Endothelial cell (in vitro differentiated cells): ENCODE results near the gene UBAC2. TPM values are rescaled to one million over a fixed set of nuclear protein-coding genes. Genes with fewer than 3 reads are reported as not detected.

Source experiments
- DNase-seq: peaks from one replicate; pipeline ENCODE4 v3.0.0; 2021; ENCODE audit warnings: low spot score
- H3K27ac Mint-ChIP-seq: one replicate; pipeline ENCODE4 v1.8.0; 2021; ENCODE audit warnings: mixed read lengths, inconsistent platforms; ENCODE audit not compliant: unreplicated experiment
- H3K27me3 Mint-ChIP-seq: one replicate; pipeline ENCODE4 v1.8.0; 2021; ENCODE audit warnings: mild to moderate bottlenecking, moderate library complexity, mixed read lengths, inconsistent platforms; ENCODE audit not compliant: unreplicated experiment
- H3K36me3 Mint-ChIP-seq: one replicate; pipeline ENCODE4 v1.8.0; 2021; ENCODE audit warnings: mild to moderate bottlenecking, low read depth, mixed read lengths, inconsistent platforms; ENCODE audit not compliant: unreplicated experiment
- H3K4me1 Mint-ChIP-seq: one replicate; pipeline ENCODE4 v1.8.0; 2021; ENCODE audit warnings: mild to moderate bottlenecking, mixed read lengths, inconsistent platforms; ENCODE audit not compliant: unreplicated experiment
- H3K4me3 Mint-ChIP-seq: one replicate; pipeline ENCODE4 v1.8.0; 2021; ENCODE audit warnings: mild to moderate bottlenecking, mixed read lengths, inconsistent platforms; ENCODE audit not compliant: unreplicated experiment
- H3K9me3 Mint-ChIP-seq: one replicate; pipeline ENCODE4 v1.8.0; 2021; ENCODE audit warnings: mixed read lengths, inconsistent platforms; ENCODE audit not compliant: unreplicated experiment
- total RNA-seq: library from RNA; stranded (reverse); fragmentation: NEBNext Ultra II Directional; extraction: Animal tissue kit (Norgen Biotek cat#: 25700); gene quantifications from one replicate; pipeline ENCODE4 v1.2.1, GENCODE V29; 2021; ENCODE audit not compliant: unreplicated experiment
- TF ChIP-seq, protein P1 (sequence below): fragments of 200-600 bp; sonication (generic); IDR thresholded peaks from one replicate; pipeline ENCODE4 v1.5.0; 2021; ENCODE audit warnings: antibody characterized with exemption; ENCODE audit not compliant: unreplicated experiment

The UBAC2 gene
- total RNA-seq, 1 donor from 2014 or later: 58.6 TPM

DNA sequence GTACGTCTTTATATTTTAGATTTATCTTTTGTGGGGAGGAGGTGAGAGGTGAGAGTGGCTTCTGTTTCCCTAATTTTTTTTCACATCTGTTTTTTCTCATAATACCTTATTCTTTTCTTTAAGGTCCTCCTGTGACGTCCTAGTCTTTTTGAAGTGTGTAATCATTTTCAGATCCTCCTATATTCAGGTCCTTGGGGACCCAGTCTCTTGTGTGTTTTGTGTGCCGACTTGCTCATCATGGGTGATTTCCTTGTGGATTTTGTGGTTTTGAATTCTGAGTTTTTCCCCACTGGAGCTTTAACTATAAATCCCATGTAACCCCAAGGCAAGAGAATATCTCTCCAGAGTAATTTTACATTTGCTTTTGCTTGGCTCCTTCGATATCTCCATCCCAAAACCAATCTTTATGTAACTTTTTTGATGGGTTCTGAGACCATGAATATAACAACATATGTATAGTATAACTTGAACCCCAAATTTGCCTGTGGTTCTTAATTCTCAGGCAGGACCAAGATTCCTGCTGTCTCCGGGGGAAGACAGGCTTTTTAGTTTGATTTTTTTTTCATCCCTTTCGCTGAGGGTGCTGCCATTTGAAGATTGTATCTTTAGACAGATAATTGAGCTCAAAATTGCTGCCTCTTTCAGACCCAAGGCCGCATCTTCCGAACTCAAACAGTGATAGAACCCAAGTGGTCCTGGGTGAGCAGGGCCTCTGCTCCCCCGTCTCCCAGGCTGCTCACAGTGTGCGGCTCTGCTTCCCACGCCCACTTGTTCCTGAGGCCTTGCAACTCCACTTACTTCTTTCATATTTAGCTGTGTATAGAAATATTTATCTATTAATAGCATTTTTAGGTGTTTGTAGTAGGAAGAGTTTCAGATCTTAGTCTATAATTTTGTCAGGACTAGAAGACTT, 165.7 kb downstream of the UBAC2 start:
- no peak for DNase-seq
- no peaks in the 10 kb centered on the region for H3K9me3 Mint-ChIP-seq
- no peaks in the 10 kb centered on the region for H3K27me3 Mint-ChIP-seq
- no peak overlapping the region for H3K4me3 Mint-ChIP-seq
- TF ChIP-seq, protein P1, sequence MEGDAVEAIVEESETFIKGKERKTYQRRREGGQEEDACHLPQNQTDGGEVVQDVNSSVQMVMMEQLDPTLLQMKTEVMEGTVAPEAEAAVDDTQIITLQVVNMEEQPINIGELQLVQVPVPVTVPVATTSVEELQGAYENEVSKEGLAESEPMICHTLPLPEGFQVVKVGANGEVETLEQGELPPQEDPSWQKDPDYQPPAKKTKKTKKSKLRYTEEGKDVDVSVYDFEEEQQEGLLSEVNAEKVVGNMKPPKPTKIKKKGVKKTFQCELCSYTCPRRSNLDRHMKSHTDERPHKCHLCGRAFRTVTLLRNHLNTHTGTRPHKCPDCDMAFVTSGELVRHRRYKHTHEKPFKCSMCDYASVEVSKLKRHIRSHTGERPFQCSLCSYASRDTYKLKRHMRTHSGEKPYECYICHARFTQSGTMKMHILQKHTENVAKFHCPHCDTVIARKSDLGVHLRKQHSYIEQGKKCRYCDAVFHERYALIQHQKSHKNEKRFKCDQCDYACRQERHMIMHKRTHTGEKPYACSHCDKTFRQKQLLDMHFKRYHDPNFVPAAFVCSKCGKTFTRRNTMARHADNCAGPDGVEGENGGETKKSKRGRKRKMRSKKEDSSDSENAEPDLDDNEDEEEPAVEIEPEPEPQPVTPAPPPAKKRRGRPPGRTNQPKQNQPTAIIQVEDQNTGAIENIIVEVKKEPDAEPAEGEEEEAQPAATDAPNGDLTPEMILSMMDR: no peak
- no peak overlapping the region for H3K27ac Mint-ChIP-seq
- no peaks in the 10 kb centered on the region for H3K36me3 Mint-ChIP-seq
- H3K4me1 Mint-ChIP-seq: no peaks in the 10 kb centered on the region

DNA sequence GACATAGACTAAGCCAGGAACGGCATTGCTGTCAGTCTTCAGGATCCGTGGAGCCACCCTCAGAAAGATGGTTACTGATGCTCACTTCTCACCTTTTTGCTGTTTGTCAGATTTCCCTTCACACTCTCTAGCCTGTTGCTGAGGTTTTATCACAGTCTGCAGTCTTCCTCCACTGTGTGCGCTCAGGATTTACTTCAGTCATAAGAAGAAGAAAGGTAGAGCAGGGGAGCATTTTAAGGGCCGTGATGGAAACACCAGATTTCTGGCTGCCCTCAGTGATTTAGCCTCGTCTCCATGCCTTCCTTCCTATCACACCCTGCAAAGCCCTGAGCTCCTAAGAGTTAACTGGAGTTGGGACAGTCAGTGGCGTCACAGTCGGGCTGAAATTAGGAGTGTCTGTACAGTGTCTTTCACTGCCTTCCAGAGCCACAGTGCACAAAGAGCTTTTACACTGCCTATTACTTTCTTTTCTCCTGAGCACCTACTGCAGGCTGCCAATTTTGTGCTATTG, 166.5 kb downstream of the UBAC2 start:
- H3K4me3 Mint-ChIP-seq: no peak overlapping the region
- no peak for DNase-seq

DNA sequence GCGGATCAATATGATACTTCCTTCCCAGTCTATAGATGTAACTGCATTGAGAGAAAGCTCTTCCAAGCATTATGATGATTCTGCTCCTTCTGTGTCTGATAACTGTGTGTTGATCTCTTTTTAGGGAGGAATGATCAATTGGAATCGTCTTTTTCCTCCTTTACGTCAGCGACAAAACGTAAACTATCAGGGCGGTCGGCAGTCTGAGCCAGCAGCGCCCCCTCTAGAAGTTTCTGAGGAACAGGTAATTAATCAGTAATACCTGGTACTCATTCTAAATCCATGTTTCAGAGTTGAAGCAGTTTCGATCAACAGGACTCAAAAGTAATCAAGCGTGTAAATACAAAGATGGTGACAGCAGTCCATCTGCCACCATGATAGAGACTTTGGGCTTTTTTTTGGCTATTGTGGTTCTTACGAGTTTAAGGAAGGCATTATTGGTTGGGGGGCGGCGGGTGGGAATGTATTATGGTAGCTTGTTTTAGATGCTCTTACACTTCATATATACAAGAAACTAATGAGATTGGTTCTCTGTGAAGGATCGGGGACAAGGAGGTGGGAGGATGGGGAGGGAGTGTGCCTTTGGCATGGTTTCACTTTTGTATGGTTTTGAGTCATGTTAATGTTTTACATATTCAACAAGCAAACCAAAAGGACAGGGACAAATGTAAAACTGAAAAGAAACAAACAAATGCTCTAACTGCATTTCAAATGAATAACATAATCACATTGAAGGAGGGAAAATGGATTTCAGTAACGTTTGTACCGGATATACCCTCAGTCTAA, 167.2 kb downstream of the UBAC2 start:
- H3K4me3 Mint-ChIP-seq: no peak overlapping the region

More for the DNA sequence above, 166.5 kb downstream of the UBAC2 start:
- Mint-ChIP-seq H3K36me3 (peaks cover 4% of the 10 kb centered on the region), H3K9me3 (no peaks in the 10 kb centered on the region), H3K27ac (no peak overlapping the region), H3K27me3 (no peaks in the 10 kb centered on the region), H3K4me1 (no peaks in the 10 kb centered on the region)
- TF ChIP-seq, protein P1: no peak

DNA sequence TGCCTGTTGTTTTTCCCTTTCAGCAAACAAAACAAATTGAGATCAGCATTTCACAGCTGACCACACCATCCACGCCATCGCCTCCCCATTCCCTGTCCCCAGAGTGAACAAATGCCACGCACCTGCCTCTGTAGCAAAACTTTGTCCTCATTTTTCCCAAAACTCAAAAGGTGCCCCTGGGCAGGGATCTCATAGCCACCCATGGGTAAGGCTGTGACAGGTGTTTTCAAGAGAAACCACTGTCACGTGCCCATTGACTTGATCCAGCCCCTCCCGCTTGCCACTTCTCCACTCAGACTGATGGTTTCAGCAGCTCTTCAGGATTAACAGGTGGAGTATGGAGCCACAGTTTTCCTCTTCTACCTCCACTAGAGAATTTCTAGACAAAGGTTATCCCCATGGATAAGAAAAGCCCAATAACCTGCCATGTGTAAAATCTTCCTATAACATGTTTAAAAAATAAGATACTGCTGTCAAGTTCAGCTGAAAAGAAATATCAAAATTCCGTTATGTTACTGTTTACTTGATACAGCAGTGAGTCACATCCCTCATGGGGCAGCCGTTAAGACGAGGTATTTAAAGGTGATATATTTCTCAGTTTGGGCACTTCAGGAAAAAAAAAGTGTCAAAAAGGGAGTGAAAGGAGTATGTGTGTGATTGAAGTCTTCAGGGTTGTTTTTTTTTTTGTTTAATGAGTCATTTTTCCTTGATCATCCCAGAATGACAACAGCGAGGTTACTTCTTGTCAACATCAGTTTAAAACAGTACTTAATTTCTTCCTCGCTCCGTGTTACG, 170.0 kb downstream of the UBAC2 start:
- H3K4me1 Mint-ChIP-seq: no peaks in the 10 kb centered on the region
- H3K36me3 Mint-ChIP-seq: peaks cover 4% of the 10 kb centered on the region
- no peak overlapping the region for H3K4me3 Mint-ChIP-seq
- DNase-seq: no peak
- H3K9me3 Mint-ChIP-seq: no peaks in the 10 kb centered on the region
- peaks cover 4% of the 10 kb centered on the region for H3K27me3 Mint-ChIP-seq
- H3K27ac Mint-ChIP-seq: no peak overlapping the region
- TF ChIP-seq, protein P1: no peak

More for the DNA sequence above, 167.2 kb downstream of the UBAC2 start:
- Mint-ChIP-seq H3K27me3 (no peaks in the 10 kb centered on the region), H3K27ac (no peak overlapping the region), H3K9me3 (no peaks in the 10 kb centered on the region), H3K4me1 (no peaks in the 10 kb centered on the region), H3K36me3 (peaks cover 4% of the 10 kb centered on the region)
- no peak for DNase-seq
- TF ChIP-seq, protein P1: no peak
